ENCODE results near the gene ZNRF3. TPM values are rescaled to one million over a fixed set of nuclear protein-coding genes. Genes with fewer than 3 reads are reported as not detected.

ZNRF3 gene
- polyA plus RNA-seq, 1 of the 3 experiments (the other 2 are of a cell fraction): 4.2 TPM

GRCh38 chr22:28917747-28918549 lies 34.6 kb downstream of the ZNRF3 start:
- ChIA-PET POLR2A (interaction anchor here (1.2 to 1.5 kb wide), 3 partner anchors 10 to 113 kb away, joined by 3 to 4 read pairs (median 3); no protein-coding TSS in a partner anchor), CTCF (interaction anchor here (0.6 to 4.6 kb wide), 7 partner anchors 9 to 1689 kb away, joined by 3 to 13 read pairs (median 3); partner anchors contain the start of genes TCN2 and ZNRF3)
- no peaks in the 10 kb centered on the region for H3K36me3 ChIP-seq (replicated peaks in 1 of 2; ENCODE audit: control insufficient read depth in 1 of 2, insufficient read depth in 2 of 2, low read length in 1 of 2)
- H3K79me2 ChIP-seq (ENCODE audit: insufficient read depth): peaks cover 47% of the 10 kb centered on the region; the same call in 1 of the 2 replicates
- H3K4me1 ChIP-seq (ENCODE audit: control insufficient read depth in 1 of 2, insufficient read depth in 2 of 2, low read depth in 1 of 2, low read length in 1 of 2): peaks cover 7 to 23% of the 10 kb centered on the region in 2 experiments; a peak in 2 of 4 replicates
- peak; percentile 48 for DNase-seq
- H3K27me3 ChIP-seq (ENCODE audit: insufficient read depth): no peaks in the 10 kb centered on the region
- H3K9me3 ChIP-seq: no peaks in the 10 kb centered on the region
- H3K9me2 ChIP-seq: no peaks in the 10 kb centered on the region
- peaks cover 29% of the 10 kb centered on the region for H4K20me1 ChIP-seq (ENCODE audit: insufficient read depth)
- H3K27ac ChIP-seq (ENCODE audit: low read depth in 2 of 2, low read length in 1 of 2): no peak overlapping the region
- no peaks in the 10 kb centered on the region for H3F3A ChIP-seq (replicated peaks; ENCODE audit: insufficient read depth)
- H3K4me3 ChIP-seq (ENCODE audit: low read depth in 2 of 2, low read length in 1 of 2): no peak overlapping the region
- H3K4me2 ChIP-seq: 0 out of 2 replicates have a peak overlapping the region, but pooled peaks have one; percentile 13
- TF ChIP-seq GABPA (IDR thresholded peaks at IDR 0.05; ENCODE audit: low read depth) (no peak), REST (IDR thresholded peaks at IDR 0.05; ENCODE audit: low read depth, low read length) (no peak), FOXJ3 (CRISPR knock-in tag; IDR thresholded peaks at IDR 0.05) (no peak), CTCF (IDR thresholded peaks at IDR 0.05) (no peak), JUND (IDR thresholded peaks at IDR 0.05) (no peak), CHD2 (IDR thresholded peaks at IDR 0.05; ENCODE audit: low read length, partially characterized antibody) (no peak), TEAD4 (IDR thresholded peaks at IDR 0.05; ENCODE audit: borderline replicate concordance, insufficient read depth) (no peak), NFIC (IDR thresholded peaks at IDR 0.05; ENCODE audit: borderline replicate concordance) (no peak), USF2 (IDR thresholded peaks at IDR 0.05; ENCODE audit: borderline replicate concordance, low read depth, low read length) (no peak), RFX5 (IDR thresholded peaks at IDR 0.05; ENCODE audit: low read length) (no peak), RAD21 (IDR thresholded peaks at IDR 0.05; ENCODE audit: low read length) (no peak), USF1 (IDR thresholded peaks at IDR 0.05; ENCODE audit: borderline replicate concordance, low read depth) (no peak), TCF12 (IDR thresholded peaks at IDR 0.05) (no peak), ZBTB33 (IDR thresholded peaks at IDR 0.05; ENCODE audit: borderline replicate concordance, low read depth) (no peak), SIN3A (IDR thresholded peaks at IDR 0.05; ENCODE audit: borderline replicate concordance, low read depth, low read length) (no peak), SMC3 (IDR thresholded peaks at IDR 0.05; ENCODE audit: low read depth, low read length) (no peak), EZH2phosphoT487 (IDR thresholded peaks at IDR 0.05; ENCODE audit: borderline replicate concordance, low read depth) (no peak), NRF1 (IDR thresholded peaks at IDR 0.05; ENCODE audit: low read depth, low read length) (no peak)
- WGBS (ENCODE audit: low lambda C conversion rate): 70% methylated on average over 10 of the region's 12 CpGs
- H3K9ac ChIP-seq: no peak overlapping the region
- H2AFZ ChIP-seq (ENCODE audit: low read depth): no peak overlapping the region

Measured in SK-N-SH (cell line).